ENCODE results near the gene CCDC85B.
"Not testable (repeated sequence)": the region's sequence is repeated elsewhere in the genome, so short reads cannot be mapped to it uniquely, and the experiment has no call there.

GRCh38 chr11:65848693-65849092 is 41.8 kb upstream of the CCDC85B start:
- TF ChIP-seq CTCF (IDR thresholded peaks at IDR 0.05; ENCODE audit: low read length); EZH2 (IDR thresholded peaks at IDR 0.05; ENCODE audit: borderline replicate concordance, low read length): not testable (repeated sequence)
